Duodenal mucosa (tissue), 2 donors: ENCODE data around the gene CHTF8.
"Not testable (repeated sequence)": the region's sequence is repeated elsewhere in the genome, so short reads cannot be mapped to it uniquely, and the experiment has no call there.

Experiments
- H3K27ac ChIP-seq: one replicate; pipeline ENCODE4 v1.7.0; 2013; ENCODE audit warnings: low read depth, low read length
- H3K27me3 ChIP-seq, 2 donors: one replicate each; pipeline ENCODE4 v1.7.0; 2013; ENCODE audit warnings: low read length in 2 of 2, control low read depth in 1 of 2; ENCODE audit not compliant: insufficient read depth in 2 of 2, control insufficient read depth in 1 of 2
- H3K36me3 ChIP-seq, 2 donors: one replicate each; pipeline ENCODE4 v1.7.0; 2013; ENCODE audit warnings: low read length in 2 of 2, control low read depth in 1 of 2; ENCODE audit not compliant: insufficient read depth in 2 of 2, control insufficient read depth in 1 of 2
- H3K4me1 ChIP-seq, 2 donors: one replicate each; pipeline ENCODE4 v1.7.0; 2013; ENCODE audit warnings: low read length in 2 of 2, control low read depth in 1 of 2; ENCODE audit not compliant: insufficient read depth in 2 of 2, control insufficient read depth in 1 of 2
- H3K4me3 ChIP-seq, 2 donors: one replicate each; pipeline ENCODE4 v1.7.0; 2013; ENCODE audit warnings: low read length in 2 of 2, low read depth in 1 of 2
- H3K9ac ChIP-seq, 2 donors: one replicate each; pipeline ENCODE4 v1.7.0; 2013; ENCODE audit warnings: low read length in 2 of 2, low read depth in 1 of 2
- H3K9me3 ChIP-seq, 2 donors: one replicate each; pipeline ENCODE4 v1.7.0; 2013; ENCODE audit warnings: low read length in 2 of 2, control low read depth in 1 of 2; ENCODE audit not compliant: control insufficient read depth in 1 of 2

Gene CHTF8

GRCh38 chr16:69139464-69139863 is 7.1 kb upstream of the CHTF8 start:
- not testable (repeated sequence) for H3K27me3 ChIP-seq, H3K9ac ChIP-seq, H3K9me3 ChIP-seq, H3K27ac ChIP-seq, H3K4me3 ChIP-seq, H3K4me1 ChIP-seq
- peaks cover 25 to 49% of the 10 kb centered on the region in 2 donors for H3K36me3 ChIP-seq

GRCh38 chr16:69138608-69139007 is 6.2 kb upstream of the CHTF8 start:
- no peak overlapping the region for H3K9ac ChIP-seq
- H3K27me3 ChIP-seq = no peaks in the 10 kb centered on the region
- H3K36me3 ChIP-seq = peaks cover 25 to 44% of the 10 kb centered on the region in 2 donors
- H3K9me3 ChIP-seq = no peaks in the 10 kb centered on the region
- H3K4me3 ChIP-seq = no peak overlapping the region
- H3K4me1 ChIP-seq = peaks cover 6% of the 10 kb centered on the region in 2 donors
- no peak overlapping the region for H3K27ac ChIP-seq

GRCh38 chr16:69133373-69133954 is 1.1 kb upstream of the CHTF8 start:
- H3K9ac ChIP-seq = peak overlapping the region; percentile 69 to 85
- H3K36me3 ChIP-seq = peaks cover 6 to 8% of the 10 kb centered on the region in 2 donors
- H3K27ac ChIP-seq = no peak overlapping the region
- peaks cover 24% of the 10 kb centered on the region in 2 donors for H3K4me1 ChIP-seq
- H3K4me3 ChIP-seq = peak overlapping the region; percentile 88 to 91
- H3K9me3 ChIP-seq = no peaks in the 10 kb centered on the region
- H3K27me3 ChIP-seq = no peaks in the 10 kb centered on the region

GRCh38 chr16:69131839-69132423 is 457 bp downstream of the CHTF8 start:
- H3K36me3 ChIP-seq = peaks cover 0 to 2% of the 10 kb centered on the region in 2 donors
- no peaks in the 10 kb centered on the region for H3K27me3 ChIP-seq
- peak overlapping the region; percentile 79 to 98 for H3K9ac ChIP-seq
- no peaks in the 10 kb centered on the region for H3K9me3 ChIP-seq
- H3K4me1 ChIP-seq = peaks cover 24% of the 10 kb centered on the region in 2 donors
- peak overlapping the region; percentile 85 for H3K27ac ChIP-seq
- peak overlapping the region; percentile 89 to 91 for H3K4me3 ChIP-seq

GRCh38 chr16:69131167-69131838 is 1.1 kb downstream of the CHTF8 start:
- Histone ChIP-seq H3K9ac (peak overlapping the region; percentile 79 to 98), H3K27ac (peak overlapping the region; percentile 76), H3K4me1 (peaks cover 24% of the 10 kb centered on the region in 2 donors)

GRCh38 chr16:69130461-69130860 is 1.9 kb downstream of the CHTF8 start:
- H3K36me3 ChIP-seq = peaks cover 2 to 4% of the 10 kb centered on the region in 2 donors
- H3K27ac ChIP-seq = no peak overlapping the region
- H3K4me3 ChIP-seq = peak overlapping the region in 1 of 2 donors; percentile 14
- peaks cover 24% of the 10 kb centered on the region in 2 donors for H3K4me1 ChIP-seq
- no peak overlapping the region for H3K9ac ChIP-seq
- H3K9me3 ChIP-seq = no peaks in the 10 kb centered on the region
- no peaks in the 10 kb centered on the region for H3K27me3 ChIP-seq

More at GRCh38 chr16:69131167-69131838, 1.1 kb downstream of the CHTF8 start:
- peaks cover under 1 to 2% of the 10 kb centered on the region in 2 donors for H3K36me3 ChIP-seq
- no peaks in the 10 kb centered on the region for H3K9me3 ChIP-seq
- H3K27me3 ChIP-seq = no peaks in the 10 kb centered on the region
- H3K4me3 ChIP-seq = peak overlapping the region; percentile 89 to 91

- Histone ChIP-seq H3K27ac (no peak overlapping the region), H3K9me3 (no peaks in the 10 kb centered on the region), H3K4me3 (no peak overlapping the region), H3K9ac (no peak overlapping the region), H3K36me3 (peaks cover 2 to 4% of the 10 kb centered on the region in 2 donors), H3K4me1 (peaks cover 12 to 17% of the 10 kb centered on the region in 2 donors), H3K27me3 (no peaks in the 10 kb centered on the region)
Observed at GRCh38 chr16:69127966-69128510, 4.3 kb downstream of the CHTF8 start.

GRCh38 chr16:69126801-69127200 is 5.6 kb downstream of the CHTF8 start:
- H3K4me1 ChIP-seq = peaks cover 11 to 15% of the 10 kb centered on the region in 2 donors
- not testable (repeated sequence) for H3K9ac ChIP-seq, H3K36me3 ChIP-seq, H3K27ac ChIP-seq, H3K27me3 ChIP-seq, H3K4me3 ChIP-seq, H3K9me3 ChIP-seq

GRCh38 chr16:69126221-69126620 is 6.2 kb downstream of the CHTF8 start:
- H3K9me3 ChIP-seq = no peaks in the 10 kb centered on the region
- no peak overlapping the region for H3K27ac ChIP-seq
- no peaks in the 10 kb centered on the region for H3K27me3 ChIP-seq
- peaks cover 4 to 5% of the 10 kb centered on the region in 2 donors for H3K36me3 ChIP-seq
- peaks cover 10 to 15% of the 10 kb centered on the region in 2 donors for H3K4me1 ChIP-seq
- no peak overlapping the region for H3K9ac ChIP-seq
- H3K4me3 ChIP-seq = no peak overlapping the region

- not testable (repeated sequence) for H3K27me3 ChIP-seq
Observed at GRCh38 chr16:69124961-69125360, 7.4 kb downstream of the CHTF8 start.

More at GRCh38 chr16:69124961-69125360, 7.4 kb downstream of the CHTF8 start:
- not testable (repeated sequence) for H3K27ac ChIP-seq, H3K9me3 ChIP-seq, H3K4me3 ChIP-seq, H3K4me1 ChIP-seq, H3K9ac ChIP-seq
- peaks cover 15 to 16% of the 10 kb centered on the region in 2 donors for H3K36me3 ChIP-seq
